PC-3 (cell line): ENCODE data around the gene ZNF423. TPM values are rescaled to one million over a fixed set of nuclear protein-coding genes. Genes with fewer than 3 reads are reported as not detected.

ENCODE experiments used
- ATAC-seq: fragments of 200-7000 bp; cut with Tn5 transposase; 2 replicates; pipeline ENCODE4 v1.9.1; 2020; ENCODE audit warnings: mild to moderate bottlenecking, moderate library complexity
- BruUV-seq: library from RNA; stranded (reverse); fragments of 400-500 nt; replicated peaks from 2 replicates; lab custom pipeline; 2021; lab: Mats Ljungman, UMichigan
- CTCF ChIA-PET: fragments of 300-600 bp; sonication (Branson Sonifier 250); formaldehyde crosslinking; loops from one replicate; lab custom pipeline; 2022; ENCODE audit warnings: antibody characterized with exemption; lab: Charles Lee
- POLR2A ChIA-PET: fragments of 300-600 bp; sonication (Branson Sonifier 250); formaldehyde crosslinking; loops from one replicate; lab custom pipeline; 2022; ENCODE audit warnings: antibody characterized with exemption; ENCODE audit not compliant: unreplicated experiment; lab: Charles Lee
- DNase-seq: peaks from one replicate; pipeline ENCODE4 v3.0.0-alpha.2; 2015
- H2AFZ ChIP-seq: fragments of 300-600 bp; sonication (generic); 2 replicates; pipeline ENCODE4 v1.6.0; 2016; ENCODE audit warnings: antibody characterized with exemption, low read length
- H3F3A ChIP-seq: fragments of 300-600 bp; sonication (generic); one replicate; pipeline ENCODE4 v1.6.0; 2017; ENCODE audit warnings: antibody characterized with exemption, low read length, control low read depth, mild to moderate bottlenecking; ENCODE audit not compliant: unreplicated experiment
- H3K27ac ChIP-seq: fragments of 300-600 bp; sonication (generic); 2 replicates; pipeline ENCODE4 v1.5.1; 2016; ENCODE audit warnings: mild to moderate bottlenecking, low read length
- H3K27me3 ChIP-seq: fragments of 300-600 bp; sonication (generic); 2 replicates; pipeline ENCODE4 v1.6.1; 2016; ENCODE audit warnings: low read length, mixed read lengths
- H3K36me3 ChIP-seq: fragments of 300-600 bp; sonication (generic); 2 replicates; pipeline ENCODE4 v1.6.1; 2016; ENCODE audit warnings: low read depth, mixed run types, low read length, mixed read lengths
- H3K4me1 ChIP-seq: fragments of 300-600 bp; sonication (generic); 2 replicates; pipeline ENCODE4 v1.5.1; 2016; ENCODE audit warnings: low read length; ENCODE audit not compliant: insufficient read depth
- H3K4me2 ChIP-seq: fragments of 300-600 bp; sonication (generic); 2 replicates; pipeline ENCODE4 v1.6.0; 2016; ENCODE audit warnings: low read length
- H3K4me3 ChIP-seq: fragments of 300-600 bp; sonication (generic); 2 replicates; pipeline ENCODE4 v1.5.1; 2016; ENCODE audit warnings: mild to moderate bottlenecking, low read length, mixed read lengths
- H3K79me2 ChIP-seq: fragments of 300-600 bp; sonication (generic); 2 replicates; pipeline ENCODE4 v1.6.1; 2017; ENCODE audit warnings: low read length, mixed read lengths
- H3K9ac ChIP-seq: fragments of 300-600 bp; sonication (generic); 2 replicates; pipeline ENCODE4 v1.6.0; 2016; ENCODE audit warnings: mild to moderate bottlenecking, low read length
- H3K9me2 ChIP-seq: fragments of 300-600 bp; sonication (generic); replicated peaks from 2 replicates; pipeline ENCODE4 v1.6.1; 2016; ENCODE audit warnings: mixed run types, low read length, mixed read lengths
- H3K9me3 ChIP-seq: fragments of 300-600 bp; sonication (generic); 2 replicates; pipeline ENCODE4 v1.6.1; 2016; ENCODE audit warnings: low read length, mixed read lengths
- H4K20me1 ChIP-seq: fragments of 300-600 bp; sonication (generic); 2 replicates; pipeline ENCODE4 v1.6.1; 2016; ENCODE audit warnings: low read length, mixed read lengths
- EZH2 ChIP-seq: fragments of 300-600 bp; sonication (generic); IDR thresholded peaks from one replicate; pipeline ENCODE4 v1.6.1; 2017; ENCODE audit warnings: antibody characterized with exemption, mild to moderate bottlenecking, low read length; ENCODE audit not compliant: unreplicated experiment
- EZH2phosphoT487 ChIP-seq: fragments of 300-600 bp; sonication (generic); IDR thresholded peaks from 2 replicates; pipeline ENCODE4 v1.6.1; 2018; ENCODE audit warnings: mild to moderate bottlenecking, antibody characterized with exemption, low read length, borderline replicate concordance
- intact Hi-C: fragments of 100-400 bp; cut with micrococcal nuclease; formaldehyde crosslinking; loops from 2 replicates; pipeline ENCODE4 v1.9.0; 2023
- total RNA-seq: library from RNA; depleted of rRNA; stranded (reverse); fragments of >200 nt; gene quantifications from 2 replicates; pipeline ENCODE4 v1.2.3, GENCODE V29; 2014
- TF ChIP-seq, protein P1 (sequence below): fragments of 300-600 bp; sonication (generic); conservative IDR thresholded peaks from 2 replicates; pipeline ENCODE4 v1.5.1; 2017; ENCODE audit warnings: antibody characterized with exemption, low read depth, mild to moderate bottlenecking, low read length

ZNF423 gene
- total RNA-seq, 1 experiment from 2014 or later: not detected

DNA sequence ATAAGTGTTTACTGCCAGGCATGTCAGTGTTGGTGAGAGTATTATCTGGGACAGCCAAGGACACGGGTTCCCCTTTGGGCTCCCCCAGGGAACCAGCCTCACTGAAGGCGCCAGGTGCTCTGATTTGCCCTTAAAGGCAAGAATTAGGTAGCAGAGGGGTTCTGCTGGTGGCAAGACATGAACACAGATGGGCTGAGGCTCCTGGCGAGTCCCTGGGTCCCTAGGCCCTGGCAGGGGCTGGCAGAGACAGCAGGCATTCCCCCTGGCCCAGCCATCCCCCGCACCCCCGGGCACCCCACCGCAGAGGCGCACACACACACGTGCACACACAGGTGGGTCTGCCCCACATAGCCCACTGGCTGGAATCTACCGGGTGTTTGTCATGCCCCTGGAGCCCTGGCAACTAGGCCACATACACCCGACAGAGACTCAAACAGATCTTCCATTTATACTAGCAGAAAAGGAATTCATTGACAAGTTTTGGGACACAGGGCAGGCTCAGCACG lies 329.0 kb downstream of the ZNF423 start:
- H3K79me2 ChIP-seq: no peaks in the 10 kb centered on the region
- H4K20me1 ChIP-seq: no peaks in the 10 kb centered on the region
- CTCF ChIA-PET: no interaction called here
- H3K4me2 ChIP-seq: no peak overlapping the region
- peaks cover 4% of the 10 kb centered on the region; the same call in 1 of the 2 replicates for H3K27me3 ChIP-seq
- no peak overlapping the region for H2AFZ ChIP-seq
- no peaks in the 10 kb centered on the region for H3F3A ChIP-seq
- H3K4me3 ChIP-seq: no peak overlapping the region
- H3K4me1 ChIP-seq: no peaks in the 10 kb centered on the region
- intact Hi-C loops: no loop called here
- H3K27ac ChIP-seq: no peak overlapping the region
- no peaks in the 10 kb centered on the region for H3K36me3 ChIP-seq
- H3K9ac ChIP-seq: no peak overlapping the region
- no TSS peak for BruUV-seq
- no peaks in the 10 kb centered on the region for H3K9me2 ChIP-seq
- ATAC-seq (no peak), DNase-seq (no peak)
- POLR2A ChIA-PET: no interaction called here
- TF ChIP-seq EZH2phosphoT487: no peak
- TF ChIP-seq, protein P1, sequence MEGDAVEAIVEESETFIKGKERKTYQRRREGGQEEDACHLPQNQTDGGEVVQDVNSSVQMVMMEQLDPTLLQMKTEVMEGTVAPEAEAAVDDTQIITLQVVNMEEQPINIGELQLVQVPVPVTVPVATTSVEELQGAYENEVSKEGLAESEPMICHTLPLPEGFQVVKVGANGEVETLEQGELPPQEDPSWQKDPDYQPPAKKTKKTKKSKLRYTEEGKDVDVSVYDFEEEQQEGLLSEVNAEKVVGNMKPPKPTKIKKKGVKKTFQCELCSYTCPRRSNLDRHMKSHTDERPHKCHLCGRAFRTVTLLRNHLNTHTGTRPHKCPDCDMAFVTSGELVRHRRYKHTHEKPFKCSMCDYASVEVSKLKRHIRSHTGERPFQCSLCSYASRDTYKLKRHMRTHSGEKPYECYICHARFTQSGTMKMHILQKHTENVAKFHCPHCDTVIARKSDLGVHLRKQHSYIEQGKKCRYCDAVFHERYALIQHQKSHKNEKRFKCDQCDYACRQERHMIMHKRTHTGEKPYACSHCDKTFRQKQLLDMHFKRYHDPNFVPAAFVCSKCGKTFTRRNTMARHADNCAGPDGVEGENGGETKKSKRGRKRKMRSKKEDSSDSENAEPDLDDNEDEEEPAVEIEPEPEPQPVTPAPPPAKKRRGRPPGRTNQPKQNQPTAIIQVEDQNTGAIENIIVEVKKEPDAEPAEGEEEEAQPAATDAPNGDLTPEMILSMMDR: no peak
- no peak for TF ChIP-seq EZH2
- H3K9me3 ChIP-seq: no peaks in the 10 kb centered on the region

DNA sequence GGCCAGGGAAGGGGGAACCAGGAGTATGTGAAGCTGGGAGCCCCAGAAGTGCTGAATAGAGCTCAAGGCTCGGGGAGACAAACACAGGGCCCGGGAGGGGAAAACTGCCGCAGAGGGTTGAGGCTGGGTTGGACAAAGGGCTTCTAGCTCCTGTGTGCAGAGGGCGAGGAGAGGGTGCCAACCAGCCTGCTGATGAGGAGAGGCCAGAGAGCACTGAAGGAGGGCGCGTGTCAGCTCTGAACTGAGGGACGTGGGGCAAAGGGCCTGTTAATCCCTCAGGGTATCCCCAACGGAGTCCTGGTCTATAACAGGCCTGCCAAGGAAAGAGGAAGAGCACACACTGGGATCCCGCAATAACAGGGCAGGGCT lies 331.0 kb downstream of the ZNF423 start:
- H4K20me1 ChIP-seq: no peaks in the 10 kb centered on the region
- ChIA-PET CTCF (no interaction called here), POLR2A (no interaction called here)
- no peak overlapping the region for H2AFZ ChIP-seq
- no peaks in the 10 kb centered on the region for H3K79me2 ChIP-seq
- H3K4me1 ChIP-seq: no peaks in the 10 kb centered on the region
- BruUV-seq: no TSS peak
- no peaks in the 10 kb centered on the region for H3K27me3 ChIP-seq
- TF ChIP-seq EZH2phosphoT487 (no peak), EZH2 (no peak)
- TF ChIP-seq, protein P1: no peak
- H3K9me3 ChIP-seq: no peaks in the 10 kb centered on the region
- ATAC-seq (no peak), DNase-seq (no peak)
- no peaks in the 10 kb centered on the region for H3F3A ChIP-seq
- H3K36me3 ChIP-seq: no peaks in the 10 kb centered on the region
- no peak overlapping the region for H3K4me3 ChIP-seq
- H3K27ac ChIP-seq: no peak overlapping the region
- no peaks in the 10 kb centered on the region for H3K9me2 ChIP-seq
- H3K9ac ChIP-seq: no peak overlapping the region
- intact Hi-C loops: no loop called here
- H3K4me2 ChIP-seq: no peak overlapping the region

DNA sequence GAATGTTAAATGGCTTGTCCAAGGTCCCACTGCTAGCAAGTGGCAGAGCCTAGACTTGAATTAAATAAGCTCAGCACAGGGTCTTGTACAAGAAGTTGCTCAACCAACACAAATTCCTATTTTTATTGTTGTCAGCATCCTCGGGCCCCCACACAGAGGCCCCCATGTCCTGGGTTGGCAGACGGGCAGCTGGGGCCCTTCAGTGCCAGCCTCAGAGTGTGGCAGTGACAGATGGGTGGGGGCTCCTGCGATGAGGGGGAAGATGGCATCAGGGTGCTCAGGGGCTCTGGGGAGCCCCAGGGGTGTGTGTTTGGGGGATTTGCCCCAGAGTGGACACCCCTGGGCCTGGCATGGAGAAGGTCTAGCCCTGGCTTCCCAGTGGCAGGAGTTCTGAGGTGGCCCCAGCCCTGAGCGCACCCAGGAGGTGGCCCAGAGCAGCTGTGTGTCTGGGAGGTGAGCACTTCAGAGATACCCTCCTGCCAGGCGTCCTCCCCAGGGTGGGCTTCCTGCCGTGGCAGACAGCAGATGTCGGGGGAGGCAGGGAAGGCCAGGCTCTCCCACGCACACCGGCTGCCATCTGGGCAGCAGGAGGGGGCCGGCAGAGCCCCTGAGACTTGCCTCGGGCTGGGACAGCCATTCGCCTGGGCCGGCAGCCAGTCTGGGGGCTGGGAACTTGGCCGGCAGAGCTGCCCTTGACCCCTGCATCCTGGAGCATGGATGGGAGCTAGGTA lies 331.5 kb downstream of the ZNF423 start:
- no TSS peak for BruUV-seq
- H3K9me2 ChIP-seq: no peaks in the 10 kb centered on the region
- no peak overlapping the region for H3K27ac ChIP-seq
- ChIA-PET POLR2A (no interaction called here), CTCF (no interaction called here)
- H3K9ac ChIP-seq: no peak overlapping the region
- TF ChIP-seq EZH2 (no peak), EZH2phosphoT487 (no peak)
- TF ChIP-seq, protein P1: no peak
- H3K9me3 ChIP-seq: no peaks in the 10 kb centered on the region
- no peak overlapping the region for H3K4me3 ChIP-seq
- H3K4me2 ChIP-seq: no peak overlapping the region
- DNase-seq (no peak), ATAC-seq (no peak)
- H4K20me1 ChIP-seq: no peaks in the 10 kb centered on the region
- H3K4me1 ChIP-seq: no peaks in the 10 kb centered on the region
- H3F3A ChIP-seq: no peaks in the 10 kb centered on the region
- H3K79me2 ChIP-seq: no peaks in the 10 kb centered on the region
- intact Hi-C loops: no loop called here
- no peak overlapping the region for H2AFZ ChIP-seq
- no peaks in the 10 kb centered on the region for H3K27me3 ChIP-seq
- no peaks in the 10 kb centered on the region for H3K36me3 ChIP-seq
